ENCODE data around the gene ENOX1.

The ENOX1 gene

DNA sequence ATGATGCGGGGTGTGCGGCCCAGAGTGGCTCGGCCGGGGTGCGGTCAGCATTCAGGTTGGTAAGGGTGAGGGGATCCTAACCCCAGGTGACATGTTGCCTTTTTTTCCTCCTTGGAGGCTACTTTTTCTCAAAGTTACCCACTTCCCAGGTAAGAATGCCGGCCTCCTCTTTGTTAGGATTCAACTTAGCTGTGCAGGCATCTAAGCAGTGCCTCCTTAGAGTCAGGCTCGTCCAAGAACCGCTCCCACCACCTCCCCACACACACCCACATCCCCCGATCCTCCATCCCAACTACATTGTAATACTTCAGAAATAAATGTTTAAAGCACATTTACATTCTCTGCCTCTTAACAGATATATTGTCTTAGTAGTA lies 733 bp upstream of the ENOX1 start (continued):
- TF ChIP-seq, protein P1, sequence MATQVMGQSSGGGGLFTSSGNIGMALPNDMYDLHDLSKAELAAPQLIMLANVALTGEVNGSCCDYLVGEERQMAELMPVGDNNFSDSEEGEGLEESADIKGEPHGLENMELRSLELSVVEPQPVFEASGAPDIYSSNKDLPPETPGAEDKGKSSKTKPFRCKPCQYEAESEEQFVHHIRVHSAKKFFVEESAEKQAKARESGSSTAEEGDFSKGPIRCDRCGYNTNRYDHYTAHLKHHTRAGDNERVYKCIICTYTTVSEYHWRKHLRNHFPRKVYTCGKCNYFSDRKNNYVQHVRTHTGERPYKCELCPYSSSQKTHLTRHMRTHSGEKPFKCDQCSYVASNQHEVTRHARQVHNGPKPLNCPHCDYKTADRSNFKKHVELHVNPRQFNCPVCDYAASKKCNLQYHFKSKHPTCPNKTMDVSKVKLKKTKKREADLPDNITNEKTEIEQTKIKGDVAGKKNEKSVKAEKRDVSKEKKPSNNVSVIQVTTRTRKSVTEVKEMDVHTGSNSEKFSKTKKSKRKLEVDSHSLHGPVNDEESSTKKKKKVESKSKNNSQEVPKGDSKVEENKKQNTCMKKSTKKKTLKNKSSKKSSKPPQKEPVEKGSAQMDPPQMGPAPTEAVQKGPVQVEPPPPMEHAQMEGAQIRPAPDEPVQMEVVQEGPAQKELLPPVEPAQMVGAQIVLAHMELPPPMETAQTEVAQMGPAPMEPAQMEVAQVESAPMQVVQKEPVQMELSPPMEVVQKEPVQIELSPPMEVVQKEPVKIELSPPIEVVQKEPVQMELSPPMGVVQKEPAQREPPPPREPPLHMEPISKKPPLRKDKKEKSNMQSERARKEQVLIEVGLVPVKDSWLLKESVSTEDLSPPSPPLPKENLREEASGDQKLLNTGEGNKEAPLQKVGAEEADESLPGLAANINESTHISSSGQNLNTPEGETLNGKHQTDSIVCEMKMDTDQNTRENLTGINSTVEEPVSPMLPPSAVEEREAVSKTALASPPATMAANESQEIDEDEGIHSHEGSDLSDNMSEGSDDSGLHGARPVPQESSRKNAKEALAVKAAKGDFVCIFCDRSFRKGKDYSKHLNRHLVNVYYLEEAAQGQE (tag by site-specific recombination; IDR thresholded peaks at IDR 0.05), result no peak
- no peak for TF ChIP-seq ZNF202 (tag by site-specific recombination; IDR thresholded peaks at IDR 0.05; ENCODE audit: borderline replicate concordance)
- no peak for TF ChIP-seq ZNF701 (tag by site-specific recombination; IDR thresholded peaks at IDR 0.05)
- peak; percentile 93 for TF ChIP-seq ZNF335 (tag by site-specific recombination; conservative IDR thresholded peaks at IDR 0.05)
- 0 out of 2 replicates have a peak, but pooled peaks have one; percentile 18 for TF ChIP-seq ZNF2 (tag by site-specific recombination; IDR thresholded peaks at IDR 0.05)
- TF ChIP-seq ZNF341 (tag by site-specific recombination; IDR thresholded peaks at IDR 0.05; ENCODE audit: low read depth), result peak; percentile 92
- TF ChIP-seq ZNF791 (tag by site-specific recombination; IDR thresholded peaks at IDR 0.05), result no peak
- peak; percentile 56; the same call in 1 of the 2 replicates for TF ChIP-seq ZNF501 (tag by site-specific recombination; IDR thresholded peaks at IDR 0.05)

DNA sequence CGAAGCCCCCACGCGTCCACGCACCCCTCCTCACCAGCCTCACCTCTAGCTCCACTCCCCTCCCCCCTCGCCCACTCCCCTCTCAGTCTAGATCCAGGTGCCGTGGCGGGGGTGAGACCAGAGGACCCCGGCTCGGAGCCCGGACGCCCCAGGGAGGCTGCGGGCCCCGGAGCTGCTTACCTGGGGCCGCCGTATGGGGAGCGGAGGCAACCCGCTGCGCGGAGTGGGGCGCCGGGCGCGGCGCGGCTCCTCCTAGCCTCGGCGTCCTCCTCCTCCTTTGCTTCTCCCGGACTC lies 353 bp downstream of the ENOX1 start:
- ChIA-PET POLR2A (no interaction called here), CTCF (interaction anchor here (0.5 kb wide), 1 partner anchor 46 kb away, joined by 3 read pairs; no protein-coding TSS in a partner anchor)
- Histone ChIP-seq H3K27ac (ENCODE audit: extremely low read depth, low read depth, low read length) (peak overlapping the region; percentile 79; the same call in 1 of the 2 replicates), H3K36me3 (ENCODE audit: control insufficient read depth in 2 of 2, insufficient read depth in 1 of 2, low read length in 2 of 2) (no peaks in the 10 kb centered on the region), H3K9me3 (ENCODE audit: control insufficient read depth, insufficient read depth, low read depth, low read length) (no peaks in the 10 kb centered on the region), H3K4me3 (ENCODE audit: low read depth, low read length) (peak overlapping the region; percentile 55), H3K4me1 (ENCODE audit: control insufficient read depth, insufficient read depth, low read length) (peaks cover 10% of the 10 kb centered on the region)
- TF ChIP-seq ZNF561 (tag by site-specific recombination; IDR thresholded peaks at IDR 0.05; ENCODE audit: borderline replicate concordance) (0 out of 2 replicates have a peak, but pooled peaks have one; percentile 8), ZNF768 (tag by site-specific recombination; IDR thresholded peaks at IDR 0.05) (no peak), ZNF548 (tag by site-specific recombination; IDR thresholded peaks at IDR 0.05) (no peak), ZIC2 (tag by site-specific recombination; IDR thresholded peaks at IDR 0.05) (peak; percentile 75; the same call in 1 of the 2 replicates), ZBTB8A (tag by site-specific recombination; IDR thresholded peaks at IDR 0.05) (peak; percentile 62), ZNF335 (tag by site-specific recombination; conservative IDR thresholded peaks at IDR 0.05) (0 out of 2 replicates have a peak, but pooled peaks have one; percentile 23), ZNF341 (tag by site-specific recombination; IDR thresholded peaks at IDR 0.05; ENCODE audit: low read depth) (peak; percentile 79), ZNF776 (tag by site-specific recombination; IDR thresholded peaks at IDR 0.05; ENCODE audit: borderline replicate concordance) (no peak), ZEB2 (tag by site-specific recombination; IDR thresholded peaks at IDR 0.05) (peak; percentile 40; the same call in 1 of the 2 replicates), ZBTB20 (tag by site-specific recombination; IDR thresholded peaks at IDR 0.05) (peak; percentile 80)
- TF ChIP-seq, protein P2, sequence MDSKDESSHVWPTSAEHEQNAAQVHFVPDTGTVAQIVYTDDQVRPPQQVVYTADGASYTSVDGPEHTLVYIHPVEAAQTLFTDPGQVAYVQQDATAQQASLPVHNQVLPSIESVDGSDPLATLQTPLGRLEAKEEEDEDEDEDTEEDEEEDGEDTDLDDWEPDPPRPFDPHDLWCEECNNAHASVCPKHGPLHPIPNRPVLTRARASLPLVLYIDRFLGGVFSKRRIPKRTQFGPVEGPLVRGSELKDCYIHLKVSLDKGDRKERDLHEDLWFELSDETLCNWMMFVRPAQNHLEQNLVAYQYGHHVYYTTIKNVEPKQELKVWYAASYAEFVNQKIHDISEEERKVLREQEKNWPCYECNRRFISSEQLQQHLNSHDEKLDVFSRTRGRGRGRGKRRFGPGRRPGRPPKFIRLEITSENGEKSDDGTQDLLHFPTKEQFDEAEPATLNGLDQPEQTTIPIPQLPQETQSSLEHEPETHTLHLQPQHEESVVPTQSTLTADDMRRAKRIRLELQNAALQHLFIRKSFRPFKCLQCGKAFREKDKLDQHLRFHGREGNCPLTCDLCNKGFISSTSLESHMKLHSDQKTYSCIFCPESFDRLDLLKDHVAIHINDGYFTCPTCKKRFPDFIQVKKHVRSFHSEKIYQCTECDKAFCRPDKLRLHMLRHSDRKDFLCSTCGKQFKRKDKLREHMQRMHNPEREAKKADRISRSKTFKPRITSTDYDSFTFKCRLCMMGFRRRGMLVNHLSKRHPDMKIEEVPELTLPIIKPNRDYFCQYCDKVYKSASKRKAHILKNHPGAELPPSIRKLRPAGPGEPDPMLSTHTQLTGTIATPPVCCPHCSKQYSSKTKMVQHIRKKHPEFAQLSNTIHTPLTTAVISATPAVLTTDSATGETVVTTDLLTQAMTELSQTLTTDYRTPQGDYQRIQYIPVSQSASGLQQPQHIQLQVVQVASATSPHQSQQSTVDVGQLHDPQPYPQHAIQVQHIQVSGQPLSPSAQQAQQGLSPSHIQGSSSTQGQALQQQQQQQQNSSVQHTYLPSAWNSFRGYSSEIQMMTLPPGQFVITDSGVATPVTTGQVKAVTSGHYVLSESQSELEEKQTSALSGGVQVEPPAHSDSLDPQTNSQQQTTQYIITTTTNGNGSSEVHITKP (tag by site-specific recombination; IDR thresholded peaks at IDR 0.05), result 0 out of 2 replicates have a peak, but pooled peaks have one; percentile 25
- TF ChIP-seq, protein P3, sequence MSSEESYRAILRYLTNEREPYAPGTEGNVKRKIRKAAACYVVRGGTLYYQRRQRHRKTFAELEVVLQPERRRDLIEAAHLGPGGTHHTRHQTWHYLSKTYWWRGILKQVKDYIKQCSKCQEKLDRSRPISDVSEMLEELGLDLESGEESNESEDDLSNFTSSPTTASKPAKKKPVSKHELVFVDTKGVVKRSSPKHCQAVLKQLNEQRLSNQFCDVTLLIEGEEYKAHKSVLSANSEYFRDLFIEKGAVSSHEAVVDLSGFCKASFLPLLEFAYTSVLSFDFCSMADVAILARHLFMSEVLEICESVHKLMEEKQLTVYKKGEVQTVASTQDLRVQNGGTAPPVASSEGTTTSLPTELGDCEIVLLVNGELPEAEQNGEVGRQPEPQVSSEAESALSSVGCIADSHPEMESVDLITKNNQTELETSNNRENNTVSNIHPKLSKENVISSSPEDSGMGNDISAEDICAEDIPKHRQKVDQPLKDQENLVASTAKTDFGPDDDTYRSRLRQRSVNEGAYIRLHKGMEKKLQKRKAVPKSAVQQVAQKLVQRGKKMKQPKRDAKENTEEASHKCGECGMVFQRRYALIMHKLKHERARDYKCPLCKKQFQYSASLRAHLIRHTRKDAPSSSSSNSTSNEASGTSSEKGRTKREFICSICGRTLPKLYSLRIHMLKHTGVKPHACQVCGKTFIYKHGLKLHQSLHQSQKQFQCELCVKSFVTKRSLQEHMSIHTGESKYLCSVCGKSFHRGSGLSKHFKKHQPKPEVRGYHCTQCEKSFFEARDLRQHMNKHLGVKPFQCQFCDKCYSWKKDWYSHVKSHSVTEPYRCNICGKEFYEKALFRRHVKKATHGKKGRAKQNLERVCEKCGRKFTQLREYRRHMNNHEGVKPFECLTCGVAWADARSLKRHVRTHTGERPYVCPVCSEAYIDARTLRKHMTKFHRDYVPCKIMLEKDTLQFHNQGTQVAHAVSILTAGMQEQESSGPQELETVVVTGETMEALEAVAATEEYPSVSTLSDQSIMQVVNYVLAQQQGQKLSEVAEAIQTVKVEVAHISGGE (tag by site-specific recombination; conservative IDR thresholded peaks at IDR 0.05; ENCODE audit: low read depth), result no peak
- TF ChIP-seq, protein P4, sequence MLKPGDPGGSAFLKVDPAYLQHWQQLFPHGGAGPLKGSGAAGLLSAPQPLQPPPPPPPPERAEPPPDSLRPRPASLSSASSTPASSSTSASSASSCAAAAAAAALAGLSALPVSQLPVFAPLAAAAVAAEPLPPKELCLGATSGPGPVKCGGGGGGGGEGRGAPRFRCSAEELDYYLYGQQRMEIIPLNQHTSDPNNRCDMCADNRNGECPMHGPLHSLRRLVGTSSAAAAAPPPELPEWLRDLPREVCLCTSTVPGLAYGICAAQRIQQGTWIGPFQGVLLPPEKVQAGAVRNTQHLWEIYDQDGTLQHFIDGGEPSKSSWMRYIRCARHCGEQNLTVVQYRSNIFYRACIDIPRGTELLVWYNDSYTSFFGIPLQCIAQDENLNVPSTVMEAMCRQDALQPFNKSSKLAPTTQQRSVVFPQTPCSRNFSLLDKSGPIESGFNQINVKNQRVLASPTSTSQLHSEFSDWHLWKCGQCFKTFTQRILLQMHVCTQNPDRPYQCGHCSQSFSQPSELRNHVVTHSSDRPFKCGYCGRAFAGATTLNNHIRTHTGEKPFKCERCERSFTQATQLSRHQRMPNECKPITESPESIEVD (tag by site-specific recombination; IDR thresholded peaks at IDR 0.05), result no peak

Data from HEK293 (cell line).